ENCODE measurements around the gene INPP4B.

The INPP4B gene

DNA sequence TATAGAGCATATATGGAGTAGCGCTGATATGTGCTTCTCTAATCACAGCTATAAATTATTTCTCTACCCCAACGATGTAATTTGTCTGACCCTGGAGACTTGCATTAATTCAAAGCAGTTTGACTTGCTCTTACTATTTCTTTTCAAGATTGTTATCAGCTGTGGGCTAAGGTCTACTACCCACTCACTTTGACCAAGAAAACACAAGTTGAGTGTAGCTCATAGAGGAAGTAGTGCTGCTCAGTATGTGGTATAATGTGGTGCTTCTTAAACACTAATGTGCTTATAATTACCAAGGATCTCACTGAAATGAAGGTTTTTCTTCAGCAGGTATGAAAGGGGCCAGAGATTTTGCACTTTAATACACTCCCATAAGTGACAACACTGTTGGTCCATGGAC, 70.1 kb downstream of the INPP4B start:
- Histone ChIP-seq H4K20me1 (no peaks in the 10 kb centered on the region), H3K9ac (no peak overlapping the region), H3K4me1 (no peaks in the 10 kb centered on the region), H3K27ac (no peak overlapping the region), H3K4me3 (no peak overlapping the region), H3K27me3 (no peaks in the 10 kb centered on the region), H3K9me3 (replicated peaks in 1 of 11) (no peaks in the 10 kb centered on the region), H3K36me3 (no peaks in the 10 kb centered on the region), H3K4me2 (no peak overlapping the region)
- TF ChIP-seq Cebpa-rat (IDR thresholded peaks at IDR 0.05): no peak

DNA sequence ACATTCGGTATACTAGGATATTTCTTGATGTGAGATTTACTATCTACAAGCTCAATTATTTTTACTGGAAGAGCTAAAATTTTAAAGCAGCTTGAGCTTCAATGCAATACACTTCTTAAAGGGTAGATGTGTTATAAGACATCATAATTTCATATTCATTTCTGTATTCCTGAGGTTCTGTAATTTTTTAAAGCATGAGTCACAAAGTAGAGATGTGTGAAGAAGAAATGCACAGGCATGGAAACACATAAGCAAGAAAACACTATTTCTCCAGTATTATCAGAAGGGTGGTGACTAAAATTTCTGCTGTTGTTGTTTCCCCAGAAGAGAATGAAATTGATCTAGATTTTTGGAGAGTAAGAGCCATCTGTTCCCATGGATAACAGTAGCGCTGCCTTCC, 72.6 kb downstream of the INPP4B start:
- Histone ChIP-seq H3K4me1 (no peaks in the 10 kb centered on the region), H3K27me3 (no peaks in the 10 kb centered on the region), H4K20me1 (no peaks in the 10 kb centered on the region), H3K4me3 (no peak overlapping the region), H3K9me3 (replicated peaks in 1 of 11) (no peaks in the 10 kb centered on the region), H3K27ac (no peak overlapping the region), H3K4me2 (no peak overlapping the region), H3K36me3 (no peaks in the 10 kb centered on the region), H3K9ac (no peak overlapping the region)
- no peak for TF ChIP-seq Cebpa-rat (IDR thresholded peaks at IDR 0.05)

DNA sequence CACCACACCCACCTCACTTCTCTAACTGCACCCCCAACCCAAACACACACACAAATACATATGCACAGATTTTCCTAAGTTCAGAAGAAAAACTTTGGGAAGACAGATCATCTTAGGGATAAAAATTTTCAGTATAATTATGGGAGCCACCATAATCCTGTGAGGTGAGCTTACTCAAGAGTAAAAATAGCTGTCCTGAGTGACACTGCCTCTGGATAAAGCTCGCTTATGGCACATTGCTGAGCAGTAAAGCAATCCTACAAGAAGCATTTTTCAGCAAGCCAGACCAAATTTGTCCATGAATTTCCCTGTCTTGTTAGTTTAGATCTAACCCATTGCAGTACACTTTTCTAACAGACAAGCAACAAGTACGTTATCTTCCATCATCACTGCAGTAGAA, 83.8 kb downstream of the INPP4B start:
- Histone ChIP-seq H3K36me3 (no peaks in the 10 kb centered on the region), H3K4me2 (no peak overlapping the region), H3K9me3 (replicated peaks in 1 of 11) (no peaks in the 10 kb centered on the region), H3K9ac (no peak overlapping the region), H3K27me3 (no peaks in the 10 kb centered on the region), H3K4me3 (no peak overlapping the region), H3K4me1 (no peaks in the 10 kb centered on the region; a peak in 1 of 20 replicates), H4K20me1 (no peaks in the 10 kb centered on the region), H3K27ac (no peak overlapping the region)
- TF ChIP-seq Cebpa-rat (IDR thresholded peaks at IDR 0.05): no peak

DNA sequence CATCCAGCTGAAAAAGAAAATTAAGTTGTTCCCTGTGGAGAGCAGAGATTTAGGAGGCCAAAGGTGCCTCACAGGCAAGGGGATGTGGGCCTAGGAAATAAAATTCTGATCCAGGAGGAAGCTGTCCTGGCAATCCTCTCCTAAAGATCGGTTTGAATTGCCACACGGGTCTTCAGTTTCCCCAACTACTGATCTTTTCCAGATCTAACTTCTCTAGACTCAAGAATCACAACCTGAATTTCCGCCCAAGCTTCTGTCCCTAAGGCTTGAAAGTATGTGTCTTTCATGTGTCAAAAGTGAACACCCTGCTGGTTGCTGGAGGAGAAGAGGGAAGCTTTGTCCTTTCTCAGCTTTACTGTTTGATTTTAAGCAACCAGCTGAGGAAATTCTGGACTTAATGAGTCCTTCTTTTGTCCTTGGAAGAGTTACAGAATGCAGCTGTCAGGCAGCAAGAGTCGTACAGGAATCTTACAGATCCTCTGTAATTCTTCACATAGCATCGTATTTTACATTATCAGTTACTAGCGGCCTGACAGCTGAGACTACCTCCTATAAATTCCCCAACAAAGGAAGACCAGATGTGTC, 93.8 kb downstream of the INPP4B start:
- no peaks in the 10 kb centered on the region for H3K4me1 ChIP-seq
- no peak overlapping the region for H3K4me3 ChIP-seq
- H3K27me3 ChIP-seq: no peaks in the 10 kb centered on the region
- no peak overlapping the region for H3K9ac ChIP-seq
- TF ChIP-seq Cebpa-rat (IDR thresholded peaks at IDR 0.05): no peak
- H3K27ac ChIP-seq: no peak overlapping the region
- H3K36me3 ChIP-seq: no peaks in the 10 kb centered on the region
- H4K20me1 ChIP-seq: no peaks in the 10 kb centered on the region
- H3K9me3 ChIP-seq (replicated peaks in 1 of 11): peaks cover 0 to 5% (median 0%) of the 10 kb centered on the region in 11 experiments; a peak in 2 of 22 replicates
- H3K4me2 ChIP-seq: no peak overlapping the region

DNA sequence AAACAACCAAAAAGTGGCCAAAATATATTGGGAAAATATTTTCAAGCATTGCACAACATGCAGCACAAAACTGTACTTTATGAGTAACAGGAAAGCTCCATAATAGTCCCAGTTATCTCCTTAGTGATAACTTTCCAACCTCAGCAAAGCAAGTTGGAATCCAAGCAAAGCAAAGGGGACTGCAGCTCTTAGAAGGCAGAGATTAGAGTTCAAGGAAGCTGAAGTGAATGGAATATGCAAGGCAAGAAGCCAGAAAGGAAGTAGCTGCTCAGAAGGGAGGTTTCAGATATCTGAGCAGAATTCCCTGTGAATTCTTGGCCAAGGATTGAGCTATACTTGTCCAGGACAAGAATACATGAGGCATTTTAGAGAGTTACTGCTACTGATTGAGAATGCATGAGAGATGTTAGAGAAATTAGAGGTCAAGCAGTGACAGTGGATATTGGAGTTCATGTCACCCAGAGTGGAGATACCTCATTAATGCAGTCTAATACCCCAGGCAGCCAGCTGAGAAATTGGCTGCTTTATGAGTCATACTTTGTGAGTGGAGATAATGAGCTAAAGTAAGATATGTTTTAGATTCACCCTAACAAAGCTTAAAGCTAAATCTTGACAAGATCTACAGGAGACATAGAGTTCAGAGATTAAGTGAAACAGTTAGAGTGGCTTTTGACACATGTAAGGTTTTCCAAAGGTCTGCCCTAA, 102.8 kb downstream of the INPP4B start:
- Histone ChIP-seq H3K9ac (no peak overlapping the region), H3K4me3 (no peak overlapping the region), H3K4me1 (no peaks in the 10 kb centered on the region), H4K20me1 (no peaks in the 10 kb centered on the region), H3K4me2 (no peak overlapping the region), H3K27ac (no peak overlapping the region), H3K27me3 (no peaks in the 10 kb centered on the region), H3K9me3 (replicated peaks in 1 of 11) (peaks cover 0 to 8% (median 0%) of the 10 kb centered on the region in 11 experiments; a peak in 5 of 22 replicates), H3K36me3 (no peaks in the 10 kb centered on the region)
- TF ChIP-seq Cebpa-rat (IDR thresholded peaks at IDR 0.05): no peak

DNA sequence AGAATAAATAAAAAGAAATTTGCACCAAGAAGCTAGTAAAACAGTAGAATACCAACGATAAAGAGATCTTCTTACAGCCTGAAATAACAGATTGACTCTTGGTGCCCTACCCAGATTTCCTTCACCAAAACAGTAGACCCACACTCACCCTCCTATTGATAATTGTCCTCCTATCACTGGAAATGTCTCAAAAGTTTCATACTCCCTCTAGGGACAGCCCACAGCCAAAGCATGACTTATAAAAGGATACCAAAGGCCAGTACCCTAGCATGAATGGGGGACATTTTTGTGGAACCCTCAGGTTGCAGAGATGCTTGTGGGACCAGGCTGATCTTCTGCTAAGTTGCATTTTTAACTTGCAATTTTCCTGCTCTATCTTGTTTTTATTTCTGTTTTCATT, 104.1 kb downstream of the INPP4B start:
- no peaks in the 10 kb centered on the region for H4K20me1 ChIP-seq
- TF ChIP-seq Cebpa-rat (IDR thresholded peaks at IDR 0.05): no peak
- H3K27ac ChIP-seq: no peak overlapping the region
- H3K4me3 ChIP-seq: no peak overlapping the region
- H3K27me3 ChIP-seq: no peaks in the 10 kb centered on the region
- H3K4me1 ChIP-seq: no peaks in the 10 kb centered on the region
- H3K9ac ChIP-seq: no peak overlapping the region
- no peaks in the 10 kb centered on the region for H3K36me3 ChIP-seq
- H3K4me2 ChIP-seq: no peak overlapping the region
- H3K9me3 ChIP-seq (replicated peaks in 1 of 11): peaks cover 0 to 5% (median 0%) of the 10 kb centered on the region in 11 experiments; a peak in 3 of 22 replicates

DNA sequence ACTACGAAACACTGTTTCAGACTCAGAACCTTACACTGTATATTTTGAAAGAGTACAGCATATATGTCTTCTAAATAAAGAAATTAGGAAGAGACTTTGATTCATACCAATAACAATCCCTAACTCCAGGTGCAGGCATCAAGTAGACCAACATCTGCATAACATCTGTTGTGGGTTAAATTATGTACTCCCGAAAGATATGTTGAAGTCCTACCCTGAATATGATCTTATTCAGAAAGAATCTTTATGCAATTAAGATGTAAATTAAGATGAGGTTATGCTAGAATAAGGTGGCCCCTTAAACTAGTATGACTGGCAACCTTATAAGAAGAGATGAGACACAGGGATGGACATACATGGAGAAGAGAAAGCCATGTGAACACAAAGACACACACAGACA, 117.9 kb downstream of the INPP4B start:
- no peak for TF ChIP-seq Cebpa-rat (IDR thresholded peaks at IDR 0.05)
- H3K9me3 ChIP-seq (replicated peaks in 1 of 11): no peaks in the 10 kb centered on the region
- no peak overlapping the region for H3K4me2 ChIP-seq
- no peak overlapping the region for H3K27ac ChIP-seq
- H4K20me1 ChIP-seq: no peaks in the 10 kb centered on the region
- no peaks in the 10 kb centered on the region for H3K36me3 ChIP-seq
- H3K4me3 ChIP-seq: no peak overlapping the region
- H3K4me1 ChIP-seq: no peaks in the 10 kb centered on the region
- no peak overlapping the region for H3K9ac ChIP-seq
- no peaks in the 10 kb centered on the region for H3K27me3 ChIP-seq

DNA sequence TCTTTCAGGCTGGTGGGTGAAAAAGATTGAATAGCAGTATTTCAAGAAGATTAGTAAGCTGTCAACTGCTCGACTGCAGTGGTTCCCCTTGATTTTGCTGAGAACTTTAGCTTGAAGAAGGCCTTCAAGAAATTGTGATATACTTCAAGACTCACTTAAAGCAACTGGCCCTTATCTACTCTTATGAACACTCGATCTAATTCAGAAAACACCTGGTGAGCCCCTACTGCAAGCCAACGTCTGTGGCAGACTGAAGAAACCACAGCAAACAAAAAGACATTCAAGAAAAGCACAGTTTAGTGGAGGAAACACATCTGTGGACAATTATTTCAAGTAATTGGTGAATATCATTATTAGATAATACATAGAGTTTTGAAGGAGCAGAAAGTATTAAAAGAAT, 119.0 kb downstream of the INPP4B start:
- Histone ChIP-seq H3K4me2 (no peak overlapping the region), H4K20me1 (no peaks in the 10 kb centered on the region), H3K36me3 (no peaks in the 10 kb centered on the region), H3K9ac (no peak overlapping the region), H3K4me3 (no peak overlapping the region), H3K27me3 (no peaks in the 10 kb centered on the region), H3K27ac (no peak overlapping the region), H3K9me3 (replicated peaks in 1 of 11) (no peaks in the 10 kb centered on the region), H3K4me1 (no peaks in the 10 kb centered on the region)
- no peak for TF ChIP-seq Cebpa-rat (IDR thresholded peaks at IDR 0.05)

DNA sequence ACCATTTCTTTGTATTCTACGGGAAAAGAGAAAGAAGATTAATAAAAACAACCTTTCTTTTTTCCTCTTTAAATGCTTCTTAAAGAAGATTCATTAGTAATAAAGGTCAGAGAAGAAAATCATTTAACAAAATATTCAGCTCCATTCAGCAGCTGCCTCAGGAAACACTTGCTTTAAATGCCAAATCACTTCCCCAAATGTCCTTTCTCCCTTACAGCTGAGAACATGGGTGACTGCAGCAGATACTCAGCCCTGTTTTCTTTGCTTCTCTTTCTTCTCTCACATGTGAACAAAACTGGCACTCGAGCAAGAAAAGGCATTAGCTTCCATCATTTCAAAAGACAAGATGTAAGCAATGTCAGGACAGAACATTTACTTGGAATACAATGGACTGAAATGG, 120.2 kb downstream of the INPP4B start:
- no peak overlapping the region for H3K4me3 ChIP-seq
- no peak overlapping the region for H3K9ac ChIP-seq
- H3K4me1 ChIP-seq: no peaks in the 10 kb centered on the region
- no peak overlapping the region for H3K27ac ChIP-seq
- no peaks in the 10 kb centered on the region for H4K20me1 ChIP-seq
- no peak overlapping the region for H3K4me2 ChIP-seq
- H3K27me3 ChIP-seq: no peaks in the 10 kb centered on the region
- H3K9me3 ChIP-seq (replicated peaks in 1 of 11): no peaks in the 10 kb centered on the region
- TF ChIP-seq Cebpa-rat (IDR thresholded peaks at IDR 0.05): no peak
- H3K36me3 ChIP-seq: no peaks in the 10 kb centered on the region

DNA sequence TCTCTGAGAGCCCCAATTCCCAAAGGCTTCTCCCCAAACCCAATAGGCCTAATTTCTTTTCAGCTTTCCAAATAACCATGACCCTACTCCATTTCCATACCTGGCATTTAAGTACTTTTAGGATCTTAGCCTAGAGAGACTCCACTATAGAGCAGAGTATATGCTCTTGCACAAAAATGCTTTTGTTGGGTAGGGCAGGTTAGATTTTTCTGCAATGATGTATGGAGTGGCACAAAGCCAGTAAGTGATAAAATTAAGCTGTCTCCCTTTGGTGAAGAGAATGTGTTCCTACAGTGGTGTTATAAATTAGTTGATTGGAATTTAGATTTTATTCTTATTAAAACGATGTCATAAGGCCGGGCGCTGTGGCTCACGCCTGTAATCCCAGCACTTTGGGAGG, 124.9 kb downstream of the INPP4B start:
- H3K4me3 ChIP-seq: no peak overlapping the region
- H3K4me2 ChIP-seq: no peak overlapping the region
- TF ChIP-seq Cebpa-rat (IDR thresholded peaks at IDR 0.05): no peak
- no peaks in the 10 kb centered on the region for H3K9me3 ChIP-seq (replicated peaks in 1 of 11)
- H3K4me1 ChIP-seq: no peaks in the 10 kb centered on the region
- no peaks in the 10 kb centered on the region for H3K36me3 ChIP-seq
- no peak overlapping the region for H3K9ac ChIP-seq
- no peak overlapping the region for H3K27ac ChIP-seq
- no peaks in the 10 kb centered on the region for H4K20me1 ChIP-seq
- no peaks in the 10 kb centered on the region for H3K27me3 ChIP-seq
